Measurements from ENCODE around the gene GLIS1.

GRCh38 chr1:53646732-53647131 is 92.2 kb downstream of the GLIS1 start:
- TF ChIP-seq CTCF (optimal IDR thresholded peaks at IDR 0.05 in 1 of 3, IDR thresholded peaks at IDR 0.05 in 1 of 3, conservative IDR thresholded peaks at IDR 0.05 in 1 of 3; ENCODE audit: extremely low read depth in 1 of 3, insufficient read depth in 2 of 3, low read length in 3 of 3) (no peak), EZH2 (IDR thresholded peaks at IDR 0.05; ENCODE audit: low read length) (no peak)

Data from keratinocyte (primary cell).